Natural killer cell (primary cell): ENCODE results near the gene HRCT1. TPM values are rescaled to one million over a fixed set of nuclear protein-coding genes. Genes with fewer than 3 reads are reported as not detected.
"Not testable (repeated sequence)": the region's sequence is repeated elsewhere in the genome, so short reads cannot be mapped to it uniquely, and the experiment has no call there.

Source experiments
- ATAC-seq, 3 donors: fragments of 150-1000 bp in 2 of 3; fragments of 200-7000 bp in 1 of 3; cut with Tn5 transposase; 1 replicate in 1 of 3; 2 replicates in 2 of 3; pipeline ENCODE4 v1.10.0; 2021; ENCODE audit warnings: mild to moderate bottlenecking in 2 of 3, moderate library complexity in 2 of 3
- DNase-seq, 2 donors: peaks; one replicate each; pipeline versions ENCODE4 v3.0.0 to v3.0.0-alpha.2; 2013 to 2021; ENCODE audit warnings: mixed read lengths in 1 of 2
- H3K27ac ChIP-seq: one replicate; pipeline ENCODE4 v1.5.1; 2013; ENCODE audit warnings: mild to moderate bottlenecking, low read length
- H3K27me3 ChIP-seq: one replicate; pipeline ENCODE4 v1.6.1; 2013; ENCODE audit warnings: low read length; ENCODE audit not compliant: control insufficient read depth, insufficient read depth
- H3K36me3 ChIP-seq: one replicate; pipeline ENCODE4 v1.6.1; 2013; ENCODE audit warnings: low read length; ENCODE audit not compliant: control insufficient read depth, insufficient read depth
- H3K4me1 ChIP-seq: one replicate; pipeline ENCODE4 v1.6.1; 2013; ENCODE audit warnings: low read length; ENCODE audit not compliant: control insufficient read depth, insufficient read depth
- H3K4me3 ChIP-seq: one replicate; pipeline ENCODE4 v1.5.1; 2013; ENCODE audit warnings: low read length
- H3K9me3 ChIP-seq: one replicate; pipeline ENCODE4 v1.6.1; 2013; ENCODE audit warnings: low read length; ENCODE audit not compliant: control insufficient read depth, insufficient read depth
- H3K27ac Mint-ChIP-seq, 2 donors: one replicate each; pipeline ENCODE4 v1.8.0; 2022; ENCODE audit warnings: mild to moderate bottlenecking in 2 of 2, mixed read lengths in 2 of 2, moderate library complexity in 1 of 2
- H3K27me3 Mint-ChIP-seq, 2 donors: one replicate each; pipeline ENCODE4 v1.8.0; 2022; ENCODE audit warnings: low read depth in 2 of 2, mixed read lengths in 2 of 2
- H3K36me3 Mint-ChIP-seq: one replicate; pipeline ENCODE4 v1.8.0; 2022; ENCODE audit warnings: mixed read lengths
- H3K4me1 Mint-ChIP-seq, 2 donors: one replicate each; pipeline ENCODE4 v1.8.0; 2022; ENCODE audit warnings: mixed read lengths in 2 of 2
- H3K4me3 Mint-ChIP-seq: one replicate; pipeline ENCODE4 v1.8.0; 2022; ENCODE audit warnings: mild to moderate bottlenecking, moderate library complexity, mixed read lengths
- H3K9me3 Mint-ChIP-seq, 2 donors: one replicate each; pipeline ENCODE4 v1.8.0; 2022; ENCODE audit warnings: mixed read lengths in 2 of 2
- CTCF ChIP-seq: fragments of 200-600 bp; IDR thresholded peaks from one replicate; pipeline ENCODE4 v1.8.0; 2022; ENCODE audit warnings: antibody characterized with exemption
- WGBS: methylation state at CpG from one replicate; pipeline ENCODE4 v1.1.7; 2013; ENCODE audit warnings: missing lambda C conversion rate; ENCODE audit not compliant: insufficient coverage; 5-methylcytosine and 5-hydroxymethylcytosine counted together
- intact Hi-C: fragments of 100-400 bp; cut with micrococcal nuclease; formaldehyde crosslinking; loops from one replicate; pipeline ENCODE4 v1.14.2; 2022
- total RNA-seq, 4 donors: library from RNA; stranded (reverse); fragments of 120-200 nt in 1 of 4; gene quantifications; one replicate each; pipeline versions ENCODE4 v1.2.3 to v1.2.4, GENCODE V29; 2013 to 2022

Gene HRCT1
- total RNA-seq, 3 donors from 2014 or later (not counting 1 experiment from before 2014, with no cell fraction given), result not detected

DNA sequence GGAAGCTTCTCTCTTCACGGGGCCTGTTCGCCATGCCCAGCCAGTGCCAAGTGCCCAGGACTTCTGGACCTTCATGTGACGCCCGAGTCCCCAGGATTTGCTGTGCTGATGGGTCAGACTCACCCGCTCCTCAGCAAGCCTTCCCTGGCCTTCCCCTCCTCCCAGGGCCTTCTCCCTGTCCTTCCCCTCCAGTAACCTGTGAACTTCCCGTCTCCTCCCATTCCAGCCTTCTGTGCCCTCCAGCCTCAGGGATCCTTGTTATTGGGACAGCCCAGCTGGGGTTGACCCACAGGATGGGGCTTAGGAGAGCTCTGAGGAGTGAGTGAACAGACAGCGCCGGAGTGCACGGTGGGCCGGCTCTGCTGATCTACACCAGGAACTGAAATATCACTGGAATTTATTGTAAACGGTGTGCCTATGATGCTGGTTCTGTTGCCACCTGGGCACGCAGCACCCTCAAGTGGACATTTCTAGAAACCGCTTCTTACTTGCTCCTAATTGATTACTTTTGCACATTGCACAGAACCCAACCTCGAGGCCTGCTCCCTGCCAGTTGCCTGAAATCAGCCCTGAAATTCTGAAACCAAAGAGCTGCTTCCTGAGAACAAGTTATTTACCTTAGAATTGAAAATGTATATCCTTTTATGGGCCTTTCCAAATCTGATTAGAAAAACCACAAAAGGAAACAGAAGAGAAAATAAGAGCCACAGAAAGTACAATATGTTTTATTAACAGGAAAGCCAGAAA is 4.8 kb downstream of the HRCT1 start:
- DNase-seq, result peak in 1 of 2 donors; percentile 71
- no peaks in the 10 kb centered on the region for H3K9me3 Mint-ChIP-seq
- ATAC-seq, result no peak

DNA sequence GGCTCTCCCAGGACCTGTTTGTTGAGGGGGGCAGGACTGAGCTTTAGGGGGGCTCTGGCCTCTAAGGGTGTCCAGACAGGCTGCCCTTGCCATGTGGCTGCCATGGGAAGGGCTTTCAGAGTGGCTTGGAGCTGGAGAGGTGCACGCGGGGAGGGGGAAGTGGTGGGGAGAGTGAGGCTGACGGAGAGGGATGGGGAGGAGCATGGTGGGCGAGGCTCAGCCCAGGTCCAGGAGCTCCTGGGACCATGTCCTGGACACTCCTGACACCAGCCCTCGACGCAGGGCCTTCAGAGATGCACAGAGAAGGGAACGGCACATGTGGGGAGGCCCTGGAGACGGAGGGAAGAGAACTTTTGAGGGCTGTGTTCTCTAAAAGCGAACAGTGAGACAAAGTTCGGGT is 5.7 kb downstream of the HRCT1 start:
- 79% methylated on average over 10 of the region's 10 CpGs for WGBS
- no peaks in the 10 kb centered on the region for H3K9me3 ChIP-seq
- Mint-ChIP-seq H3K9me3 (no peaks in the 10 kb centered on the region), H3K4me1 (peaks cover 0 to 12% of the 10 kb centered on the region in 2 donors), H3K27me3 (no peaks in the 10 kb centered on the region), H3K27ac (no peak overlapping the region), H3K36me3 (no peaks in the 10 kb centered on the region), H3K4me3 (no peak overlapping the region)
- no peaks in the 10 kb centered on the region for H3K27me3 ChIP-seq
- no peaks in the 10 kb centered on the region for H3K36me3 ChIP-seq
- TF ChIP-seq CTCF, result no peak
- no peak for ATAC-seq
- intact Hi-C loops, result no loop called here
- H3K4me3 ChIP-seq, result no peak overlapping the region
- peaks cover 30% of the 10 kb centered on the region for H3K4me1 ChIP-seq
- H3K27ac ChIP-seq, result no peak overlapping the region
- DNase-seq, result no peak

More for the DNA sequence above, 4.8 kb downstream of the HRCT1 start:
- no peak overlapping the region for H3K27ac Mint-ChIP-seq
- Histone ChIP-seq H3K27me3 (no peaks in the 10 kb centered on the region), H3K36me3 (no peaks in the 10 kb centered on the region), H3K9me3 (no peaks in the 10 kb centered on the region), H3K4me1 (peaks cover 30% of the 10 kb centered on the region), H3K4me3 (no peak overlapping the region), H3K27ac (no peak overlapping the region)
- 58% methylated on average over 14 of the region's 14 CpGs for WGBS
- H3K4me1 Mint-ChIP-seq, result peaks cover 0 to 12% of the 10 kb centered on the region in 2 donors
- no peaks in the 10 kb centered on the region for H3K27me3 Mint-ChIP-seq
- no peaks in the 10 kb centered on the region for H3K36me3 Mint-ChIP-seq
- intact Hi-C loops, result no loop called here
- no peak for TF ChIP-seq CTCF
- H3K4me3 Mint-ChIP-seq, result no peak overlapping the region

DNA sequence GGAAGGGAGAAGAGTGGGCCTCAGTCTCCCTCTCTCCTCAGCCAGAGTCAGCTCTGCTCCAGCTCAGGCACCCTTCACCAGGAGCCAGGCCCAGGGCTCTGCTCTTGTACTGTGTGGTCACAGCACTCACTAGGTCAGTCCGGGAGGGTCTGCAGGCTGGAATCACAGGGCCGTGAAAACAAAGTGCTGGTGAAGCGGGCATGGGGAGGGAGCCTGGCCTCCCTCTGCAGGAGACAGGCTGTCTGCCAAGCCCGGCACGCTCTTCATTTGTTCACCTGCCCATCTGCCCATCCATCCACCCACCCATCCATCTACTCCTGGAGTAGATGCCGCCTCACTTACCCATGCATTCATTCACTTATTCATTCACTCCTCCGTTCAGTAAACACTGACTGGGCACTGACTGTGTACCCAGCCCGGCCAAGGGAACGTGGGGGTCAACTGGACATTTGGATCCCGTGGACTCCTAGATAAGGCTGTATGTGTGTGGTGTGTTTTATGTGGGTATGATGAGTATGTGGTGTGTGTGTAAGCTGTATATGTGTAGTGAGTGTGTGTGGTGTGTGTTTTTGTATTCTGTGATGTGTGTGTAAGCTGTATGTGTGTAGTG is 6.9 kb downstream of the HRCT1 start:
- no peak overlapping the region for H3K4me3 ChIP-seq
- no peaks in the 10 kb centered on the region for H3K27me3 ChIP-seq
- no peak for ATAC-seq
- Mint-ChIP-seq H3K4me3 (no peak overlapping the region), H3K36me3 (no peaks in the 10 kb centered on the region), H3K9me3 (no peaks in the 10 kb centered on the region), H3K27me3 (no peaks in the 10 kb centered on the region), H3K4me1 (peaks cover 0 to 7% of the 10 kb centered on the region in 2 donors), H3K27ac (no peak overlapping the region)
- H3K36me3 ChIP-seq, result no peaks in the 10 kb centered on the region
- H3K9me3 ChIP-seq, result no peaks in the 10 kb centered on the region
- no peak for DNase-seq
- no peak overlapping the region for H3K27ac ChIP-seq
- peaks cover 26% of the 10 kb centered on the region for H3K4me1 ChIP-seq
- intact Hi-C loops, result no loop called here
- WGBS, result 92% methylated on average over 10 of the region's 10 CpGs
- no peak for TF ChIP-seq CTCF

DNA sequence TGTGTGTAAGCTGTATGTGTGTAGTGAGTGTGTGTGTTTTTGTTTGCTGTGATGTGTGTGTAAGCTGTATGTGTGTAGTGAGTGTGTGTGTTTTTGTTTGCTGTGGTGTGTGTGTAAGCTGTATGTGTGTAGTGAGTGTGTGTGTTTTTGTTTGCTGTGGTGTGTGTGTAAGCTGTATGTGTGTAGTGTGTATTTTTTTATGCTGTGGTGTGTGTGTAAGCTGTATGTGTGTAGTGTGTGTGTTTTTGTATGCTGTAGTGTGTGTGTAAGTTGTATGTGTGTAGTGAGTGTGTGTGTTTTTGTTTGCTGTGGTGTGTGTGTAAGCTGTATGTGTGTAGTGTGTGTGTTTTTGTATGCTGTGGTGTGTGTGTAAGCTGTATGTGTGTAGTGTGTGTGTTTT is 7.4 kb downstream of the HRCT1 start:
- not testable (repeated sequence) for H3K9me3 Mint-ChIP-seq, H3K27ac Mint-ChIP-seq, H3K4me1 Mint-ChIP-seq

More for the DNA sequence above, 7.4 kb downstream of the HRCT1 start:
- H3K27me3 ChIP-seq, H3K4me3 Mint-ChIP-seq, H3K36me3 ChIP-seq, H3K27me3 Mint-ChIP-seq, H3K36me3 Mint-ChIP-seq, DNase-seq, intact Hi-C loops, H3K4me3 ChIP-seq, H3K9me3 ChIP-seq, H3K27ac ChIP-seq, ATAC-seq: not testable (repeated sequence)
- peaks cover 21% of the 10 kb centered on the region for H3K4me1 ChIP-seq
